Fibroblast of pulmonary artery (primary cell): ENCODE results near the gene ECT2.
A peak's percentile ranks its signal among the peaks of the same experiment; 100 is the strongest.
"Not testable (repeated sequence)": the region's sequence is repeated elsewhere in the genome, so short reads cannot be mapped to it uniquely, and the experiment has no call there.

Experiments used
- DNase-seq: peaks from one replicate; pipeline ENCODE4 v3.0.0-alpha.2; 2010; ENCODE audit warnings: low read depth
- H3K4me3 ChIP-seq: replicated peaks from 2 replicates; pipeline ENCODE4 v1.5.1; 2011; ENCODE audit warnings: low read depth, mild to moderate bottlenecking, control low read depth, low read length, moderate library complexity
- CTCF ChIP-seq: IDR thresholded peaks from 2 replicates; pipeline ENCODE4 v1.5.1; 2011; ENCODE audit warnings: mild to moderate bottlenecking, control low read depth, low read length, inconsistent platforms; ENCODE audit errors: missing control alignments

The ECT2 gene

GRCh38 chr3:172816968-172817367, 66.4 kb downstream of the ECT2 start:
- no peak for DNase-seq
- H3K4me3 ChIP-seq = no peak overlapping the region
- TF ChIP-seq CTCF = no peak

GRCh38 chr3:172820492-172820891, 70.0 kb downstream of the ECT2 start:
- TF ChIP-seq CTCF = no peak
- no peak overlapping the region for H3K4me3 ChIP-seq
- no peak for DNase-seq

GRCh38 chr3:172824229-172824628, 73.7 kb downstream of the ECT2 start:
- no peak for TF ChIP-seq CTCF
- H3K4me3 ChIP-seq = no peak overlapping the region
- no peak for DNase-seq

- not testable (repeated sequence) for DNase-seq, H3K4me3 ChIP-seq
Measured at GRCh38 chr3:172827231-172827630, 76.7 kb downstream of the ECT2 start.

GRCh38 chr3:172832983-172833382, 82.5 kb downstream of the ECT2 start:
- TF ChIP-seq CTCF = no peak
- H3K4me3 ChIP-seq = no peak overlapping the region
- no peak for DNase-seq

GRCh38 chr3:172836390-172836997, 86.0 kb downstream of the ECT2 start:
- peak; percentile 78 for DNase-seq
- no peak overlapping the region for H3K4me3 ChIP-seq

GRCh38 chr3:172839679-172840078, 89.2 kb downstream of the ECT2 start:
- TF ChIP-seq CTCF = no peak
- H3K4me3 ChIP-seq = no peak overlapping the region
- DNase-seq = no peak

More at GRCh38 chr3:172836390-172836997, 86.0 kb downstream of the ECT2 start:
- peak; percentile 85 for TF ChIP-seq CTCF
